K562 (cell line): ENCODE results near the gene PGLYRP1. TPM values are rescaled to one million over a fixed set of nuclear protein-coding genes. Genes with fewer than 3 reads are reported as not detected.
A peak's percentile ranks its signal among the peaks of the same experiment; 100 is the strongest.

Experiments
- ATAC-seq: fragments of 200-7000 bp; cut with Tn5 transposase; 3 replicates; pipeline ENCODE4 v1.9.1; 2020; ENCODE audit warnings: moderate library complexity
- BruUV-seq: library from RNA; stranded (reverse); fragments of 400-500 nt; replicated peaks from 2 replicates; lab custom pipeline; 2021; lab: Mats Ljungman, UMichigan
- CTCF ChIA-PET: fragments of 300-600 bp; formaldehyde crosslinking; extraction: SDS; loops from one replicate; lab custom pipeline; 2021; ENCODE audit warnings: low intra/inter-chr PET ratio; lab: Yijun Ruan, JAX
- POLR2A ChIA-PET: fragments of 300-600, 350-650 bp; sonication (Branson Sonifier 250); formaldehyde crosslinking; extraction: SDS; loops from one replicate; lab custom pipeline; 2021; ENCODE audit warnings: antibody characterized with exemption, inconsistent platforms; lab: Yijun Ruan, JAX
- DNase-seq, 4 experiments: peaks; one replicate each; pipeline versions ENCODE4 v3.0.0 to v3.0.0-alpha.2; 2011 to 2018; ENCODE audit warnings: low spot score in 3 of 4, mixed read lengths in 3 of 4; ENCODE audit errors: extremely low read depth in 1 of 4
- FAIRE-seq: peaks from 2 replicates; lab custom pipeline; 2011; peaks lifted over from hg19 to GRCh38; lab: Jason Lieb, UNC
- H2AFZ ChIP-seq: 2 replicates; pipeline ENCODE4 v1.6.0; 2011; ENCODE audit warnings: low read depth, low read length, control low read depth, inconsistent platforms
- H3K27ac ChIP-seq: fragments of 200-600 bp; 3 replicates; pipeline ENCODE4 v1.8.0; 2011; ENCODE audit warnings: low read depth, mild to moderate bottlenecking, control low read depth, inconsistent platforms, low read length, moderate library complexity, mixed read lengths; ENCODE audit errors: extremely low read depth
- H3K27me3 ChIP-seq, 2 experiments: fragments of 300-600 bp in 1 of 2; 2 replicates in 1 of 2; 3 replicates in 1 of 2; pipeline versions ENCODE4 v1.6.0 to v1.8.0; 2011; ENCODE audit warnings: inconsistent platforms in 2 of 2, low read length in 2 of 2, mild to moderate bottlenecking in 1 of 2, mixed read lengths in 1 of 2, moderate library complexity in 1 of 2; ENCODE audit not compliant: control insufficient read depth in 2 of 2, insufficient read depth in 2 of 2
- H3K36me3 ChIP-seq: fragments of 300-600 bp; 3 replicates; pipeline ENCODE4 v1.8.0; 2011; ENCODE audit warnings: mild to moderate bottlenecking, low read length, inconsistent platforms; ENCODE audit not compliant: control insufficient read depth, insufficient read depth
- H3K4me1 ChIP-seq, 2 experiments: fragments of 200-600 bp in 1 of 2; replicated peaks in 1 of 2; 2 replicates in 1 of 2; 3 replicates in 1 of 2; pipeline versions ENCODE4 v1.5.1 to v1.8.0; 2011; ENCODE audit warnings: inconsistent platforms in 2 of 2, low read length in 2 of 2, mild to moderate bottlenecking in 1 of 2, mixed read lengths in 1 of 2, moderate library complexity in 1 of 2; ENCODE audit not compliant: control insufficient read depth in 2 of 2, insufficient read depth in 2 of 2
- H3K4me2 ChIP-seq: 2 replicates; pipeline ENCODE4 v1.6.1; 2011; ENCODE audit warnings: low read length, control low read depth, inconsistent platforms, mixed read lengths; ENCODE audit not compliant: insufficient read depth
- H3K4me3 ChIP-seq: fragments of 200-600 bp; sonication (generic), shearing (Covaris generic); 2 replicates; pipeline ENCODE4 v1.5.1; 2016; ENCODE audit warnings: control low read depth, inconsistent platforms
- H3K79me2 ChIP-seq: fragments of 200-600 bp; 3 replicates; pipeline ENCODE4 v1.8.0; 2011; ENCODE audit warnings: low read length, inconsistent platforms; ENCODE audit not compliant: control insufficient read depth, insufficient read depth
- H3K9ac ChIP-seq, 2 experiments: 2 replicates each; pipeline versions ENCODE4 v1.6.0 to v1.6.1; 2011; ENCODE audit warnings: low read depth in 2 of 2, low read length in 2 of 2, control low read depth in 1 of 2, inconsistent platforms in 1 of 2, mild to moderate bottlenecking in 1 of 2, mixed read lengths in 1 of 2; ENCODE audit not compliant: insufficient read depth in 1 of 2
- H3K9me1 ChIP-seq: one replicate; pipeline ENCODE4 v1.6.0; 2011; ENCODE audit warnings: inconsistent platforms, mild to moderate bottlenecking, low read length, moderate library complexity; ENCODE audit not compliant: control insufficient read depth, insufficient read depth
- H3K9me3 ChIP-seq: replicated peaks from 2 replicates; pipeline ENCODE4 v1.5.1; 2011; ENCODE audit warnings: low read depth, low read length, inconsistent platforms; ENCODE audit not compliant: control insufficient read depth, insufficient read depth
- H4K20me1 ChIP-seq: replicated peaks from 2 replicates; pipeline ENCODE4 v1.6.1; 2011; ENCODE audit warnings: low read length, inconsistent platforms, mixed read lengths; ENCODE audit not compliant: control insufficient read depth, insufficient read depth
- BCOR ChIP-seq: fragments of 450-650 bp; IDR thresholded peaks from 2 replicates; pipeline ENCODE4 v1.6.1; 2016
- TCF7L2 ChIP-seq: fragments of 150-350 bp; IDR thresholded peaks from 2 replicates; pipeline ENCODE4 v1.6.1; 2016; ENCODE audit warnings: low read depth, mild to moderate bottlenecking, low read length, moderate library complexity
- TRIM24 ChIP-seq, 2 experiments: fragments of 450-650 bp; IDR thresholded peaks; 2 replicates each; pipeline ENCODE4 v1.6.1; 2016
- XRCC5 ChIP-seq: fragments of 200-400 bp; formaldehyde crosslinking; IDR thresholded peaks from 2 replicates; pipeline ENCODE4 v1.6.1; 2017; ENCODE audit warnings: low read depth, mild to moderate bottlenecking, low read length
- ZKSCAN1 ChIP-seq: fragments of 150-350 bp; IDR thresholded peaks from 2 replicates; pipeline ENCODE4 v1.6.1; 2016; ENCODE audit warnings: low read depth, low read length
- ZNF140 ChIP-seq: fragments of 250-450 bp; sonication (Bioruptor Pico); IDR thresholded peaks from 2 replicates; pipeline ENCODE4 v1.8.0; 2021; ENCODE audit warnings: moderate library complexity, mild to moderate bottlenecking, inconsistent platforms
- WGBS: fragments of 100-300 bp; shearing (Covaris generic); methylation state at CpG from one replicate; pipeline ENCODE4 v1.1.6; 2016; ENCODE audit warnings: low coverage, mixed read lengths; ENCODE audit not compliant: insufficient coverage; ENCODE audit errors: missing lambda C conversion rate; 5-methylcytosine and 5-hydroxymethylcytosine counted together
- in situ Hi-C: fragments of 300-500 bp; cut with MboI; formaldehyde crosslinking; loops from 4 replicates; pipeline ENCODE4 v1.15.0; 2018; ENCODE audit warnings: inconsistent platforms, mixed read lengths
- intact Hi-C: fragments of 100-400 bp; cut with micrococcal nuclease; formaldehyde crosslinking; loops from 2 replicates; pipeline ENCODE4 v1.14.2; 2022
- polyA plus RNA-seq, 8 experiments: library from polyadenylated mRNA; depleted of rRNA in 4 of 8; stranded (reverse) in 5 of 8; unstranded in 3 of 8; fragments of >200 nt; fragmentation: Nextera tagmentation in 2 of 8; fragmentation: Illumina TruSeq in 1 of 8; extraction: Ambion mirVana in 2 of 8; extraction: Trizol in 1 of 8; gene quantifications; 2 replicates each; pipeline versions ENCODE4 v1.2.1 to v1.2.3, GENCODE V29; 2011 to 2014; ENCODE audit warnings: inconsistent platforms in 1 of 8, missing spikeins in 1 of 8
- total RNA-seq, 7 experiments: library from RNA; depleted of rRNA in 6 of 7; stranded (reverse); fragments of >200 nt in 6 of 7; fragmentation: Illumina TruSeq in 2 of 7; extraction: Trizol in 2 of 7; gene quantifications; 2 replicates each; pipeline versions ENCODE4 v1.2.1 to v1.2.3, GENCODE V29; 2011 to 2021; ENCODE audit warnings: low replicate concordance in 1 of 7
- TF ChIP-seq, protein P1 (sequence below), 2 experiments: fragments of 450-650 bp; formaldehyde crosslinking in 1 of 2; IDR thresholded peaks; 2 replicates each; pipeline versions ENCODE4 v1.4.0 to v1.6.1; 2014 to 2020; ENCODE audit warnings: mild to moderate bottlenecking in 2 of 2, borderline replicate concordance in 1 of 2, low read depth in 1 of 2

The PGLYRP1 gene
- total and polyA plus RNA-seq, 9 of the 15 experiments (the other 6 are each of a cell fraction or from before 2014, with no cell fraction given), result not detected

DNA sequence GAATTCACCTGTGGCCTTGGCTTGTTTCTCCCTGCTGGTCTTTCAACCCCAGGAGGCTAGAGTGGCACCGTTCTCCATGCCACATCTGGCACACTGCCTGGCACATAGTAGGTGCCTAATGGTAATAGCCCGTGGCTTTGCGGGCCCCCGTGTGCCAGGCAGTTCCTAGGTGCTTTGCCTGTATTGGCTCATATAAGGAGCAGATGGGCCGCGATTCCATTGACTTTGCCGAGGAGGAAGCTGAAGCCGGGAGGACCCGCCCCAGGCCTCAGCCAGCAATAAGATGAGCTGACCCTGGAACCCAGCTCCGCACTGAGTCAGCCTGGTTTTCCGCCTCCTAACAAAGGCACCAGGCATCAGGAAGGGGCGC is 807 bp downstream of the PGLYRP1 start:
- FAIRE-seq, result no peak

DNA sequence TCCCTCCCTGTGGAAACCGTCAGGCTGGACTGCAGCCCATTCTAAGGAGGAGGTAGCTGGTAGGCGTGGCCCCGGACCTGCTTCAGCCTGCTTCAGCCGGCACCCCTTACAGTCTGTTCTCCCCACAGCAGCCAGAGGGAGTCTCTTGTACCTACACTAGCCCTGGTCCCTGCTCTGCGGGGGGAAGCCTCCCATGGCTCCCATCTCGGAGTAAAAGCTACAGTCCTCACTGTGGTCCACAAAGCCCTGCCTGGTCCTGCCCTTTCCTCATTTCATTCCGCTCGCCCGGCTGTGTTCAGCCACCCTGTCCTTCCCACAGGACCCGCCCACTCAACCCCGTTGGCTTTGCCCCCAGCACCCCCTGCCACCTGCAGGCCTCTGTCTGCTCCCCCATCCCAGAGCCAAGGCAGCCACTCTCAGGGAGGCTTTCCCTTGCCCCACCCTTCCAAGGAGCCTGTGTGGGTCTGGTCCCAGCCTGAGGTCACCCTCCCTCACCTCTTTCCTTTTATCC is 1.3 kb downstream of the PGLYRP1 start:
- no TSS peak for BruUV-seq
- Histone ChIP-seq H3K27ac (no peak overlapping the region), H3K4me2 (no peak overlapping the region), H3K36me3 (peaks cover 14% of the 10 kb centered on the region; the same call in 1 of the 3 replicates), H3K79me2 (no peaks in the 10 kb centered on the region), H2AFZ (no peak overlapping the region), H3K9ac (peak overlapping the region in 1 of 2 experiments; percentile 45; a peak in 1 of 4 replicates), H3K4me3 (no peak overlapping the region), H3K9me1 (no peaks in the 10 kb centered on the region), H4K20me1 (peaks cover 2% of the 10 kb centered on the region; the same call in 1 of the 2 replicates), H3K9me3 (no peaks in the 10 kb centered on the region), H3K4me1 (peaks cover 8 to 29% of the 10 kb centered on the region in 2 experiments; a peak in 4 of 5 replicates), H3K27me3 (no peaks in the 10 kb centered on the region)
- FAIRE-seq (peak; percentile 67), DNase-seq (peak; percentile 44 to 63 (median 56)), ATAC-seq (peak; percentile 92)
- intact Hi-C loops, result loop anchor here (5.0 kb wide), 1 partner anchor 109 kb away; the partner anchor contains the start of gene NANOS2
- WGBS, result 43% methylated on average over 11 of the region's 11 CpGs
- in situ Hi-C loops, result no loop called here
- CTCF ChIA-PET, result interaction anchor here (0.6 kb wide), 1 partner anchor 61 kb away, joined by 3 read pairs; no protein-coding TSS in a partner anchor
- POLR2A ChIA-PET, result interaction anchor here (1.0 to 1.6 kb wide), 2 partner anchors 10 to 26 kb away, joined by 3 to 5 read pairs; partner anchors contain the start of gene CCDC61
- TF ChIP-seq ZNF140 (CRISPR knock-in tag) (no peak), TRIM24 (IDR thresholded peaks at IDR 0.05) (peak in 1 of 2 experiments; percentile 18; a peak in 1 of 4 replicates), TCF7L2 (no peak), BCOR (peak; percentile 58; the same call in 1 of the 2 replicates)
- TF ChIP-seq, protein P1, sequence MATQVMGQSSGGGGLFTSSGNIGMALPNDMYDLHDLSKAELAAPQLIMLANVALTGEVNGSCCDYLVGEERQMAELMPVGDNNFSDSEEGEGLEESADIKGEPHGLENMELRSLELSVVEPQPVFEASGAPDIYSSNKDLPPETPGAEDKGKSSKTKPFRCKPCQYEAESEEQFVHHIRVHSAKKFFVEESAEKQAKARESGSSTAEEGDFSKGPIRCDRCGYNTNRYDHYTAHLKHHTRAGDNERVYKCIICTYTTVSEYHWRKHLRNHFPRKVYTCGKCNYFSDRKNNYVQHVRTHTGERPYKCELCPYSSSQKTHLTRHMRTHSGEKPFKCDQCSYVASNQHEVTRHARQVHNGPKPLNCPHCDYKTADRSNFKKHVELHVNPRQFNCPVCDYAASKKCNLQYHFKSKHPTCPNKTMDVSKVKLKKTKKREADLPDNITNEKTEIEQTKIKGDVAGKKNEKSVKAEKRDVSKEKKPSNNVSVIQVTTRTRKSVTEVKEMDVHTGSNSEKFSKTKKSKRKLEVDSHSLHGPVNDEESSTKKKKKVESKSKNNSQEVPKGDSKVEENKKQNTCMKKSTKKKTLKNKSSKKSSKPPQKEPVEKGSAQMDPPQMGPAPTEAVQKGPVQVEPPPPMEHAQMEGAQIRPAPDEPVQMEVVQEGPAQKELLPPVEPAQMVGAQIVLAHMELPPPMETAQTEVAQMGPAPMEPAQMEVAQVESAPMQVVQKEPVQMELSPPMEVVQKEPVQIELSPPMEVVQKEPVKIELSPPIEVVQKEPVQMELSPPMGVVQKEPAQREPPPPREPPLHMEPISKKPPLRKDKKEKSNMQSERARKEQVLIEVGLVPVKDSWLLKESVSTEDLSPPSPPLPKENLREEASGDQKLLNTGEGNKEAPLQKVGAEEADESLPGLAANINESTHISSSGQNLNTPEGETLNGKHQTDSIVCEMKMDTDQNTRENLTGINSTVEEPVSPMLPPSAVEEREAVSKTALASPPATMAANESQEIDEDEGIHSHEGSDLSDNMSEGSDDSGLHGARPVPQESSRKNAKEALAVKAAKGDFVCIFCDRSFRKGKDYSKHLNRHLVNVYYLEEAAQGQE (IDR thresholded peaks at IDR 0.05; ENCODE audit: borderline replicate concordance), result peak; percentile 99
- TF ChIP-seq, protein P1 (CRISPR knock-in tag; IDR thresholded peaks at IDR 0.05; ENCODE audit: low read depth), result no peak

More for the DNA sequence above, 807 bp downstream of the PGLYRP1 start:
- Histone ChIP-seq H3K9me1 (no peaks in the 10 kb centered on the region), H3K4me3 (no peak overlapping the region), H3K9me3 (no peaks in the 10 kb centered on the region), H3K4me1 (peaks cover 6 to 28% of the 10 kb centered on the region in 2 experiments; a peak in 3 of 5 replicates), H3K79me2 (no peaks in the 10 kb centered on the region), H3K36me3 (peaks cover 12% of the 10 kb centered on the region; the same call in 1 of the 3 replicates), H4K20me1 (peaks cover 1% of the 10 kb centered on the region; the same call in 1 of the 2 replicates), H3K27ac (no peak overlapping the region), H2AFZ (no peak overlapping the region), H3K27me3 (no peaks in the 10 kb centered on the region), H3K9ac (no peak overlapping the region), H3K4me2 (no peak overlapping the region)
- intact Hi-C loops (loop anchor here (5.0 kb wide), 1 partner anchor 110 kb away; the partner anchor contains the start of gene NANOS2), in situ Hi-C loops (no loop called here)
- POLR2A ChIA-PET, result interaction anchor here (1.0 to 1.6 kb wide), 2 partner anchors 11 to 27 kb away, joined by 3 to 5 read pairs; partner anchors contain the start of gene CCDC61
- CTCF ChIA-PET, result no interaction called here
- ATAC-seq (no peak), DNase-seq (no peak)
- TF ChIP-seq XRCC5 (no peak), ZKSCAN1 (peak; percentile 87)
- BruUV-seq, result no TSS peak
- WGBS, result 72% methylated on average over 11 of the region's 12 CpGs
